ENCODE measurements around the gene SH3PXD2A. TPM values are rescaled to one million over a fixed set of nuclear protein-coding genes. Genes with fewer than 3 reads are reported as not detected.

SH3PXD2A gene
- total and polyA plus RNA-seq, 2 experiments from 2014 or later = 1.8 to 5.0 TPM

GRCh38 chr10:103849212-103849877 lies 6.0 kb downstream of the SH3PXD2A start:
- Mint-ChIP-seq H3K27ac (no peak overlapping the region), H3K4me1 (peaks cover 35% of the 10 kb centered on the region), H3K9me3 (no peaks in the 10 kb centered on the region), H3K36me3 (ENCODE audit: low read depth) (no peaks in the 10 kb centered on the region), H3K27me3 (ENCODE audit: insufficient read depth, low read depth, poor library complexity) (peaks cover 22% of the 10 kb centered on the region), H3K4me3 (no peak overlapping the region)
- ATAC-seq (no peak), DNase-seq (ENCODE audit: low spot score) (no peak)
- TF ChIP-seq NANOG (IDR thresholded peaks at IDR 0.05; ENCODE audit: borderline replicate concordance) (no peak), ZNF114 (CRISPR knock-in tag; IDR thresholded peaks at IDR 0.05) (no peak), ZNF331 (CRISPR knock-in tag; IDR thresholded peaks at IDR 0.05; ENCODE audit: low read depth) (no peak), CTCF (conservative IDR thresholded peaks at IDR 0.05; ENCODE audit: low read depth in 2 of 2) (no peak), REST (IDR thresholded peaks at IDR 0.05; ENCODE audit: unreplicated experiment) (no peak), POLR2AphosphoS5 (IDR thresholded peaks at IDR 0.05; ENCODE audit: low read depth) (no peak), STAT1 (IDR thresholded peaks at IDR 0.05; ENCODE audit: unreplicated experiment) (no peak), ZNF462 (CRISPR knock-in tag; IDR thresholded peaks at IDR 0.05) (no peak), EZH2phosphoT487 (IDR thresholded peaks at IDR 0.05; ENCODE audit: unreplicated experiment) (no peak), CREB1 (CRISPR knock-in tag; IDR thresholded peaks at IDR 0.05; ENCODE audit: low read depth) (no peak), JUNB (IDR thresholded peaks at IDR 0.05; ENCODE audit: unreplicated experiment) (no peak), EZH2 (IDR thresholded peaks at IDR 0.05; ENCODE audit: low read depth, unreplicated experiment) (no peak), ETS1 (IDR thresholded peaks at IDR 0.05) (no peak)
- H4K20me1 ChIP-seq (replicated peaks; ENCODE audit: insufficient read depth) = peaks cover 9% of the 10 kb centered on the region; the same call in 1 of the 2 replicates
- no peak overlapping the region for H3K4me3 ChIP-seq
- peaks cover 17% of the 10 kb centered on the region for H3K27me3 ChIP-seq (ENCODE audit: insufficient read depth)
- H3K4me1 ChIP-seq (ENCODE audit: insufficient read depth) = peaks cover 23% of the 10 kb centered on the region
- H3K27ac ChIP-seq (ENCODE audit: low read depth) = no peak overlapping the region
- H3K36me3 ChIP-seq (ENCODE audit: insufficient read depth) = no peaks in the 10 kb centered on the region
- H3K9me2 ChIP-seq (ENCODE audit: insufficient read depth) = no peaks in the 10 kb centered on the region
- H2AFZ ChIP-seq = no peak overlapping the region
- no peaks in the 10 kb centered on the region for H3K79me2 ChIP-seq (replicated peaks; ENCODE audit: insufficient read depth)
- H3K4me2 ChIP-seq = no peak overlapping the region
- H3F3A ChIP-seq (replicated peaks; ENCODE audit: low read depth) = no peaks in the 10 kb centered on the region; the same call in 1 of the 2 replicates
